Activated CD4-positive, alpha-beta T cell treated with anti-CD3 and anti-CD28 coated beads, Interleukin-2, Interleukin-4, amounts not matched to agents 100 ng/mL and 50 ng/mL, durations not matched to agents 16 hours and 8 hours (primary cell): ENCODE data around the gene ELAC2.

Experiments used
- DNase-seq: peaks from one replicate; pipeline ENCODE4 v3.0.0-alpha.2; 2020; ENCODE audit warnings: low spot score

Gene ELAC2

GRCh38 chr17:13024016-13024415 lies 6.2 kb upstream of the ELAC2 start:
- DNase-seq: no peak

DNA sequence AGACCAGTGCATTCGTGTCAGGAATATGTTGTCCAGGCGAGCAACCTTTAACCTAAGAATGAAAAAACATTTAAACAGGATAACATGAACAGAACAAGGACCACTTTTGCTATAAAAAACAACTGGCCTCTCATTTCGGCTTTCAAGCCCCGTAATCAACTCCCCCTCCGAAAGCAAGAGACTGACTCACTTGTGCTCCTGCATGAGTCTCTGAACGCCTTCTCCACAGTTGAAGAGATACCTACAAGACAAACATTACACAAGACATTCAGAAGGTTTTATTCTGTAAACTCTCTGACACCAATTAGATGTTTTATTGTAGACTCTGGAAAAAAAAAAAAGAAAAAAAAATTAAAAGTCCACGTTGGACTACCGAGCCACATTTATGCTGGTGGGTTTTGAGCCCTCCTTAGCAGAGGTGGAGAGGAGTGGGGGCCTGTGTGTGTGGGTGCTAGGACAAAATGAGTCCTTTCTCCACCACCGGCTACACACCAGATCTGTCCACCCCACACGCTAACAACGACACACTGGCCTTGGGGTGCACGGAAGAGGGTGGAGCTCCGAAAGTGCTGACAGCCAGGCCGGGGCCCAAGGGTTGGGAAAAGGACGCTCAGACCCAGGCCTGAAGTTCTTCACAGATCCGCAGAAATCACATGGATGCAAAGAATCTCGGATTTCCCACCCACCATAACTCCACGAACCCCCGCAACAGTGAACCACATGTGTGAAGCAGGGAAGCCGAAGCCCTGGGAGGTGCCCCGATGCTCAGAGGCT lies 759 bp downstream of the ELAC2 start:
- DNase-seq: peak; percentile 32

GRCh38 chr17:13014801-13015200 lies 3.0 kb downstream of the ELAC2 start:
- DNase-seq: no peak

DNA sequence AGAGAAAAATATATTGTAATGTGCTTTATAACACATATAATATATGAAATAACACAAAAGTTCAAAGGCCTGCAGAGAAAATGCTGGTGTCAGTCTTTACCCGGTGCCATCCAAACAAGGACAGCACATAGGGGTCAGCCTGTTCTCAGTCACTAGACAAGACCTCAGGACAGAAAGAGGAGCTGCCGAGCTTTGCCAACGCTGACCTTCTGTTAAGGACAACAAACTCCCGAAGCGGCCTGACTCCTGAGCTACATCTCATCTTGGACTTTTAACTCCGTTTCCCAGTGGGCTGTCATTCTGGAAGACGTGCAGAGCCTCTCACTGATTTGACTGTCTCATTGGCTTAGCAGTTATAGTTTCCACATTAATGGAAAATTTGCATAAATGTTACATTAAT lies 6.9 kb downstream of the ELAC2 start:
- DNase-seq: no peak

DNA sequence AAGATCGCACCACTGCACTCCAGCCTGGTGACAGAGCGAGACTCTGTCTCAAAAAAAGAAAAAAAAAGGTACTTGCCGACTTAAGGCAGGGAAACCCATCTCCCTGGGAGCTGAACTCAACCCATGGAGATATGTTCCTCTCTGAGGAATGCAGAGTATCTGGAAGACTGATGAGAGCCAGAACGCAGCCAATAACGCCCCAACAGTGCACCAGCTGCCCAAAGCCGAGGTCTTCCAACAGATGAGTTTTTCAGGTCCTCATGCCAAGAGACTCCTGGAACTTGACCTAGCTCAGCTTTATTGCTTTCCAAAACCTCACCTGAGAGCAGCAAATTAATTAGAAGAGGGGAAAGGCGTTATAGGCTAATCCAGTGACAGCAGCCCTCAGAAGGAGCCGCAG lies 9.4 kb downstream of the ELAC2 start:
- no peak for DNase-seq

DNA sequence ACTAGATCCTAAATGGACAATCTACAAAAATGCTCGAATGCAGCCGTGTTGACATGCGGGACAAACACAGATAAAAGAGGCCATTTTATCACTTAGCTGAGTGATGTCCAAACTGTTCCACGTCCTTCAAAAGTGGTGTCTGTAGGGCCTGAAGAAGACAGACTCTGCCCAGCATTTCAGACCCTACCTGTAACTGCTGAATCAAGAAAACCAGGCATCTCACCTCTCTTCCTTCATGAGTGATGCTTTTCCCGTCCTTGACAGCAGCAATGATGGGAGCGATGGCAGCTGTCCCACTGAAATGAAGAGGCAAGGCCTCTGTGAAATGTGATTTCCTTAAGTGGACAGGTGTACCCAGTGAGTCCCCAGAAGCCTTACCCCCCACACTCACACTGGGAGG lies 12.3 kb downstream of the ELAC2 start:
- DNase-seq: no peak

DNA sequence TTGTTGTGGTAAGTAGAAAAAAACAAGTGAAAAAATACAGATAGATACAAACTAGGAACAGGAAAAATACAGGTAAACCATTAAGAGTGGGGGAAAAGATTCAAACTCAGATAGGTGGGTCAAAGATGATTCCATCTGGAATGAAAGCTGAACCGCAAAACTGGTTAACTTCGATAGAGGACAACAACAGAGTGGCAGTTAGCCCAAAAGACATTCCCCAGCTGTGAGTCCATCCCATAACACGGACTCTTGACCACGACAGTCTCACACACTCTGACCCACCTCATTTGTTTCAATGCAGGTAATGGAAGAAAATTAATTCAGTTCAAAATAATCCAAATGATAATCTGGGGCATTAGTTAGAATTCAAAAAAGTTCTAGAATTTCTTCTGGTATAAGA lies 13.5 kb downstream of the ELAC2 start:
- DNase-seq: no peak

DNA sequence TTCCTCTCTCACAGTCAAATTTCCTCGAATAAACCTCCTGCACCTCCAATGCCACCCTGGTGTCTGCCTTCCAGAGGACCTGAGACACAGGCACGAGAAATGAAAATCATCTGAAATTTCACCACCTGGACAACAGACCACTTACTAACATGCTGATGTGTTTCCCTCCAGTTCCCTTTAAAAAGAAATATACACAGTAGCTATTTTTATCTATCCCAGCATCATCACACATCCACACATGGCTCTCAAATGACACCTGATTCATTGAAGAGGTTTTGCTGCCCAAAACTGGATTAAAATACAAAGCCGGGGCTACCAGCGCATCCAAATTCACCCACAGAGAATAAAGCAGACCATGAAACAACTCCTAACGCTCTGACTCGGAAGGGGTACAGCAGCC lies 13.9 kb downstream of the ELAC2 start:
- no peak for DNase-seq

DNA sequence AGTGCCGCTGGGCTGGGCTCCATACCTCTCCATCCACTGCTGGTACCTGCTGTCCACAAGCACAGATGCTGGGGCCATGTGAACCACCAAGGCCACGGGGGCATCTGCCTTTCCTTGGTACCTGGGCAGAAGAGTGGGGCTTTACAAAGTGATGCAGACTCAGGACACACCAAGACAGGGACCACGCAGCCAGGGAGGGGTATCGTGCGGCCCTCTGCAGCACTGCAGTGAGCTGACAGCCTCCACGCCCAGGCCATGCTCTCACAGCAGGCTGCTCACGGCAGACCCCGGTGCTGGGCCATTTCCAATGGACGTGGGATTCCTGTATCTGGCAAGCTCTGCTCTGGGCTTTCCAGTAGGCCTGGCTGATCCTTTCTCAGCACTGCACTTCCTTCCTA lies 14.4 kb downstream of the ELAC2 start:
- DNase-seq: no peak

- peak; percentile 25 for DNase-seq
Measured at GRCh38 chr17:13002761-13003453, 14.9 kb downstream of the ELAC2 start.

GRCh38 chr17:13001991-13002615 lies 15.7 kb downstream of the ELAC2 start:
- DNase-seq: no peak

DNA sequence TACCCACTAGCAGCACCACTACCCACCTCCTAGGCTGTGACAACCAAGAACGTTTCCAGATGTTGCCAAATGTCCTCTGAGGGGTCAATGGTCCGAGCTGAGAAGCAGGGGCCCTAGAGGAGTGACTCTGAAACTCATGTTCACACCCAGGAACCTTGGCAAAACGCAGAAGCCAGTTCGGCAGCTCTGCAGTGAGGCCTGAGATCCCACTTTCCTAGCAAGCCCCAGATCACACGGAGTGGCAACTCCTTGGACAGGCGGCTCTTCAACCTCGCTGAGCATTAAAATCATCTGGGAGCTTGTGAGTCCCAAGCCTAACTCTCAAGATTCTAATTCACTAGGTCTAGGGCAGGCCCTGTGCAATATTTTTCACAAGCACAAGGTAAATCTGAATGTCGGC lies 17.3 kb downstream of the ELAC2 start:
- no peak for DNase-seq

- no peak for DNase-seq
Measured at GRCh38 chr17:12998874-12999273, 19.0 kb downstream of the ELAC2 start.

- no peak for DNase-seq
Measured at GRCh38 chr17:12998461-12998860, 19.4 kb downstream of the ELAC2 start.

GRCh38 chr17:12996941-12997340 lies 20.9 kb downstream of the ELAC2 start:
- no peak for DNase-seq

- no peak for DNase-seq
Measured at GRCh38 chr17:12996357-12996756, 21.5 kb downstream of the ELAC2 start.

DNA sequence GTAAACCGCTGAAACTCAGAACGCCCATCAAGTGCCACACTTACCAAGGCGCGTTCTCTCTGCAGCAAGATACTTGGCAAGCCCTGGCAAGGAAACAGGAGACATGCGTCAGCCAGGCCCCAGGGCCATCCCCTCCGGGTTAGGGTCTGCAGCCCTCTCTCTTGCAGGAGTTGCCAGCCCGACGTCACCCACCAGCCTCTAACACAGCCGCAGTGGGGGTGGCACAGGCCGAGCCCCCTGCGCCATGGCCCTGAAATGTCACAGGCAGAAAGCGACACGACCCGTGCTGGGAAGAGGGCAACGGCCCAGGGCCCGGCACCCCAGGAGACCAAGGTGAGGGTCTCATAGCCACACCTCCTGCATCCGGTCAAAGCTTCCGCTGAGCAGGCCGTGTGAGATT lies 21.9 kb downstream of the ELAC2 start:
- DNase-seq: no peak

DNA sequence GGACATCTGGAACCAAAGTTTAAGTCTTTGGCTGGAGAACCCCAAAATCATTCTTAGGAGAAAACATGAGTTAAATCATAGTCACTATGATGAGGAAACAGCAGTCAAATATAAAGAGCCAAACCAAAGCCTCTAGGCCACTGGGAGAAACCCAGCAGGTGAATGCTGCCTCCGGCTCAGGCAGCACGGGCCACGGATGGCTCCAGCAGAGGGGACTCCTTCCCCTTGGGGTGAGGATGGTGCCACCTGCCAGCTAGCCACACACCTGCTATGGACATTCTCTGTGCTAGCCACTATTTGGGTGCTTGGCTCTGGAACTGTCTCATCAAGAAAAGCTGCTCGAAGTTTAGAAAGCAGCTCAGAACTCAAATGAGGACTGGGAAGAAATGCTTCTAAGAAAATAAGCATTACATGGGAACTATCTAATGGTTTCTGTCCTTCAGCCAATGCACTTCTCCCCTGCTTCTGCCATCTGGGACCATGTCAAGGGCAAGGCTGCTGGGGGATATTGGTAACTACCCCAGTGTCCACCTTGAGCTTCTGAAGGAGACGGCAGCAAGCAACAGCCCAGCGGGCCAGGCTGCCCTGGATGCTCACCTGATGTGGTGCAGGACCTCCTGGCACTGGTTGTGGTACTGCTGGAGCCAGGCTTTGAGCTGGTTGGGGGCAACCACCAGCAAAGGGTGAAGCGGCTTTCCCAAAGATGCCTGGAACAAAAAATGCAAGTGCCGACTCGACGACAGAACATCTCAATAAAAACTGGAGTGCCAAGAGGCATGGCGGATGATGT lies 22.5 kb downstream of the ELAC2 start:
- DNase-seq: no peak

DNA sequence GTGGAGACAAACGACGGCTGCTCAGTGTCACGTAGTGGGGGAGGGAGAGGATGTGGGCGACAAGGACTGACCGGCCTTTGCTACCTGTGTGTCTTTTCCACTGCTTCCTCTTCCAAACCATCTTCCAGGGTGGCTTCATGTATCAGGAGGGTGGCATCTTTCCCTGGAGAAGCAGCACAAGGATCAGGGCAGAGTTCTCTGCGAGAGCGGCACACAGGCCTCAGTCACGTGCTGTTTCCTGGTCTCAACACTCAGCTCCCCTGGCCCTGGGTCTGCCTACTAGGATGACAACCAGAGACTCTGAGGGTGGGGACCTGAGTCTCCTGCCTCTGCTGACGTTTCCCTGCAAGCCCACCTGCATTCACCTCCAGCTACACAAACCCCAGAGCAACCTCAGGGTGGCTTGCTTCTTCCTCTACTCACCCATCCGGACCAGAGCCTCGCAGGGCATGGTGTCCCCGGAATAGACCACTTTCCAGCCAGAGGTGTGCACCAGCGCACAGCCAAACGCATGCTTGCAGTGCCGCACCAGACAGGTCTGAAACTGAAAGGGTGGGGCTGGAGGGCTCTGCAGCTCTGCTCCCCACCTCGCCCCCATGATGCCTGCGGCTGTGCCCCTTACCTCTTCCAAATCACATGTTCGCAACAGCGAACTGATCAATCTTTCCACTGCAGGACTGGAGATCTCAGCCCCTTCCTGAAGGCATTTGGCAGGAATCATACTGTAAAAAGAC lies 23.3 kb downstream of the ELAC2 start:
- no peak for DNase-seq

DNA sequence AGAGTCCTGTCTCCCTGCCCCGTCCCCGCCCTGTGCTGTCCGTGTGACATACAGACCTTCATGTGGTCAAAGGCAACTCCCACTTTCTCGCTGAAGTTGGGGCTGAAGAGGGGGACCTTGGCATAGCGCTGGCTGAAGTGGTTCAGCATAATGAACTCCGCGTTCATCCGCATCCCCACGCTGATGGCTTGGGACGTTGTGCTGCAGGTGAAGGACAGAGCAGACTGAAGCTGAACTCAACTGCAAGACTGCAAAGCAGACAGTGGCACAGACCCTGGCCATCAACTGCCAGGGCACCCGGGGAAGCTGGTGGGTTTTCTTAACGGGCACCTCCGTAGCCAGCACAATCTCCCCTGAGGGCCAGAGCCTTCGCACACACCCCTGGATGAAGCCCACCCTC lies 24.2 kb downstream of the ELAC2 start:
- no peak for DNase-seq

DNA sequence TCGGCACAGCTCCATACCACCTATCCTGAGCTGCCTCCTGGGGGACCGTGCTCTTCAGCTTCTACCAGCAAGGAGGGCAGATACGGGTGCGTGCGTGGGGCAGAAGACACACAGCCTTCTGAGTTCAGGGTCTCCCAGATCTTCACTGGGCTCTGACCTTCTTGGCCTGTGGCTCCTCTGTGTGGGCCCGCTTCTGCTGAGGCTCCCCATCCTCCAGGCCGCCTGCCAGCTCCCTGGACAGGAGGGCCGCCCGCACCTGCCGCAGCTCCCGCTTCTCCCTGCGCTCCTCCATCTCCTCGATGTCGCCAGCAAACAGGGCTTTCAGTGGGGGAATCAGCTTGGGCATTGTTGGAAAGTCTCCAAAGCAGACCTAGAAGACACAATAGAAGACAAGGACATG lies 25.2 kb downstream of the ELAC2 start:
- DNase-seq: no peak

DNA sequence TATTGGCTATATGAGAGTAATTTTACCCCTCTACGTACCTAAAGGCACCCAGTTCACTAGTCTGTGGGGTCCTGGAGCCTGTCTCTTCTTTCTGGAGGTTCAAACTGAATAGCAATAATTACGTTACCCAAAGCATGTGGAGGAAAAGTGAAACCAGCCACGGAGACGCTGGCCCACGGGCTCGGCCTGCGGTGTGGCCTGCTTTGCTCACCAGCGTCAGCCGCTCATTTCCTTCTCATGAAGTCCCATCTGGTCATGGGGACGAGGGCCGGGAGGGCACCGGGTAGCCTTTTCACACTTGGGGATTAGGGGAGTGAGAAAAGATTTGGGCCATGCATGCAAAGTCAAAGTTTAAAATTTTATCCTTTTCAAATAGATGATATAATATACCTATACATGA lies 26.9 kb downstream of the ELAC2 start:
- no peak for DNase-seq
